ENCODE results near the gene CALN1. TPM values are rescaled to one million over a fixed set of nuclear protein-coding genes. Genes with fewer than 3 reads are reported as not detected.

Gene CALN1
- total and polyA plus RNA-seq, 9 of the 15 experiments (the other 6 are each of a cell fraction or from before 2014, with no cell fraction given) = 1.4 to 7.5 (median 3.3) TPM

GRCh38 chr7:72153132-72153512 is 259.0 kb downstream of the CALN1 start:
- Histone ChIP-seq H3K4me1 (replicated peaks in 1 of 2; ENCODE audit: control insufficient read depth in 2 of 2, insufficient read depth in 2 of 2, low read length in 2 of 2) (no peaks in the 10 kb centered on the region), H2AFZ (ENCODE audit: low read depth, low read length) (no peak overlapping the region), H3K79me2 (ENCODE audit: control insufficient read depth, insufficient read depth, low read length) (no peaks in the 10 kb centered on the region), H4K20me1 (replicated peaks; ENCODE audit: control insufficient read depth, insufficient read depth, low read length) (no peaks in the 10 kb centered on the region; the same call in 1 of the 2 replicates), H3K27me3 (ENCODE audit: control insufficient read depth in 2 of 2, insufficient read depth in 2 of 2, low read length in 2 of 2) (no peaks in the 10 kb centered on the region), H3K36me3 (ENCODE audit: control insufficient read depth, insufficient read depth, low read length) (no peaks in the 10 kb centered on the region), H3K9me3 (replicated peaks; ENCODE audit: control insufficient read depth, insufficient read depth, low read depth, low read length) (no peaks in the 10 kb centered on the region), H3K27ac (ENCODE audit: extremely low read depth, low read depth, low read length) (no peak overlapping the region), H3K4me3 (no peak overlapping the region), H3K9ac (ENCODE audit: insufficient read depth in 1 of 2, low read depth in 2 of 2, low read length in 2 of 2) (no peak overlapping the region), H3K9me1 (ENCODE audit: control insufficient read depth, insufficient read depth, low read length) (no peaks in the 10 kb centered on the region), H3K4me2 (ENCODE audit: insufficient read depth, low read length) (no peak overlapping the region)
- ChIA-PET CTCF (ENCODE audit: low intra/inter-chr PET ratio) (no interaction called here), POLR2A (no interaction called here)
- 12% methylated on average over 5 of the region's 5 CpGs for WGBS (ENCODE audit: insufficient coverage, low coverage, missing lambda C conversion rate)
- TF ChIP-seq, protein P1, sequence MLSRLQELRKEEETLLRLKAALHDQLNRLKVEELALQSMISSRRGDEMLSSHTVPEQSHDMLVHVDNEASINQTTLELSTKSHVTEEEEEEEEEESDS (CRISPR knock-in tag; IDR thresholded peaks at IDR 0.05) = no peak
- TF ChIP-seq, protein P2, sequence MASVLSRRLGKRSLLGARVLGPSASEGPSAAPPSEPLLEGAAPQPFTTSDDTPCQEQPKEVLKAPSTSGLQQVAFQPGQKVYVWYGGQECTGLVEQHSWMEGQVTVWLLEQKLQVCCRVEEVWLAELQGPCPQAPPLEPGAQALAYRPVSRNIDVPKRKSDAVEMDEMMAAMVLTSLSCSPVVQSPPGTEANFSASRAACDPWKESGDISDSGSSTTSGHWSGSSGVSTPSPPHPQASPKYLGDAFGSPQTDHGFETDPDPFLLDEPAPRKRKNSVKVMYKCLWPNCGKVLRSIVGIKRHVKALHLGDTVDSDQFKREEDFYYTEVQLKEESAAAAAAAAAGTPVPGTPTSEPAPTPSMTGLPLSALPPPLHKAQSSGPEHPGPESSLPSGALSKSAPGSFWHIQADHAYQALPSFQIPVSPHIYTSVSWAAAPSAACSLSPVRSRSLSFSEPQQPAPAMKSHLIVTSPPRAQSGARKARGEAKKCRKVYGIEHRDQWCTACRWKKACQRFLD (CRISPR knock-in tag; IDR thresholded peaks at IDR 0.05) = no peak
- TF ChIP-seq RBFOX2 (IDR thresholded peaks at IDR 0.05; ENCODE audit: low read depth, low read length) (no peak), E4F1 (CRISPR knock-in tag; IDR thresholded peaks at IDR 0.05; ENCODE audit: borderline replicate concordance) (no peak), DDX20 (tag; IDR thresholded peaks at IDR 0.05; ENCODE audit: low read depth) (no peak), NFRKB (IDR thresholded peaks at IDR 0.05; ENCODE audit: low read depth) (no peak), CREBBP (IDR thresholded peaks at IDR 0.05; ENCODE audit: low read depth, low read length) (no peak), CREM (IDR thresholded peaks at IDR 0.05; ENCODE audit: low read depth) (no peak), PHTF2 (CRISPR knock-in tag; IDR thresholded peaks at IDR 0.05) (no peak), NR2F6 (CRISPR knock-in tag; IDR thresholded peaks at IDR 0.05) (no peak), HEY1 (CRISPR knock-in tag; IDR thresholded peaks at IDR 0.05; ENCODE audit: borderline replicate concordance) (no peak), NCOA1 (IDR thresholded peaks at IDR 0.05; ENCODE audit: low read depth) (no peak), ZNF589 (CRISPR knock-in tag; IDR thresholded peaks at IDR 0.05; ENCODE audit: low read depth) (no peak), RB1 (IDR thresholded peaks at IDR 0.05; ENCODE audit: low read depth) (no peak), ZNF778 (CRISPR knock-in tag; IDR thresholded peaks at IDR 0.05) (no peak), TEAD2 (tag; IDR thresholded peaks at IDR 0.05) (no peak), HDAC3 (IDR thresholded peaks at IDR 0.05; ENCODE audit: borderline replicate concordance, partially characterized antibody) (no peak), SP2 (IDR thresholded peaks at IDR 0.05; ENCODE audit: extremely low read depth, low read depth, low read length, poor library complexity, severe bottlenecking) (no peak)
- TF ChIP-seq, protein P3, sequence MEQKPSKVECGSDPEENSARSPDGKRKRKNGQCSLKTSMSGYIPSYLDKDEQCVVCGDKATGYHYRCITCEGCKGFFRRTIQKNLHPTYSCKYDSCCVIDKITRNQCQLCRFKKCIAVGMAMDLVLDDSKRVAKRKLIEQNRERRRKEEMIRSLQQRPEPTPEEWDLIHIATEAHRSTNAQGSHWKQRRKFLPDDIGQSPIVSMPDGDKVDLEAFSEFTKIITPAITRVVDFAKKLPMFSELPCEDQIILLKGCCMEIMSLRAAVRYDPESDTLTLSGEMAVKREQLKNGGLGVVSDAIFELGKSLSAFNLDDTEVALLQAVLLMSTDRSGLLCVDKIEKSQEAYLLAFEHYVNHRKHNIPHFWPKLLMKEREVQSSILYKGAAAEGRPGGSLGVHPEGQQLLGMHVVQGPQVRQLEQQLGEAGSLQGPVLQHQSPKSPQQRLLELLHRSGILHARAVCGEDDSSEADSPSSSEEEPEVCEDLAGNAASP (IDR thresholded peaks at IDR 0.05) = no peak
- no peak for FAIRE-seq
- no TSS peak for BruUV-seq (replicated peaks)
- in situ Hi-C loops (cut with MboI) (no loop called here), intact Hi-C loops (cut with micrococcal nuclease) (no loop called here)
- no peak for DNase-seq (ENCODE audit: extremely low read depth in 1 of 4, low spot score in 3 of 4)
- no peak for ATAC-seq
